NCI-H2196 treated with DMSO at 0.1 percent for 48 hours (cell line): ENCODE data around the gene CNTNAP5.

Experiments used
- DNase-seq: peaks from one replicate; lab custom pipeline; 2025; ENCODE audit not compliant: unreplicated experiment; lab: John Stamatoyannopoulos, UW

Gene CNTNAP5

DNA sequence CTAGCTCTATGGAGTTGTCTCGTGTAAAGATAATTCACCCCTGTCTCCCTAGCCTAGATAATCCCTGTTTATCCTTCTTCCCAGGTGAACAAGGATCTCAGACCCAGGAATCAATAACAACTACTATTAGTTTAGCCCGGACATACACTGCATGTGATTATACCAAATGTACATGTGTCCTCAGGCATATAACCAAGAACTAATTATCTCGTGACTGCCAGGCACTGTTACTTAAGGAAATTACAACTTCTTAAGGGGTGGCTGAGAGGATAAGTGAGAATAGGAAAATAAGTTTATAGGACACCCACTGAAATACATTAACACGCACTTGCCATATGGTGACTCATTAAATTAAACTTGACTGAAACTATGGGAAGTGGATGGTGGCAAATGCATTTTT, 126.6 kb downstream of the CNTNAP5 start:
- DNase-seq, result no peak

DNA sequence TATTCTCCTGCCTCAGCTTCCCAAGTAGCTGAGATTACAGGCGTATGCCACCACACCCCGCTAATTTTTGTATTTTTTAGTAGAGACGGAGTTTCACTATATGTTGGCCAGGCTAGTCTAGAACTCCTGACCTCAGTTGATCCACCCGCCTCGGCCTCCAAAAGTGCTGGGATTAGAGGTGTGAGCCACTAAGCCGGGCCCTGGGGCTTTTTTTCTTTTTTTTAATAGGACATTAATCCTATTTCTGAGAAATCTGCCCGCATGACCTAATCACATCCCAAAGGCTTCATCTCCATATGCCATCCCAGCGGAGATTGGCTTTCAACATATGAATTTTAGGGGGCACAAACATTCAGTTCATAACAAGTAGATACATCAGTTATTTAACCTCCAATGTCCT, 128.6 kb downstream of the CNTNAP5 start:
- DNase-seq, result no peak

DNA sequence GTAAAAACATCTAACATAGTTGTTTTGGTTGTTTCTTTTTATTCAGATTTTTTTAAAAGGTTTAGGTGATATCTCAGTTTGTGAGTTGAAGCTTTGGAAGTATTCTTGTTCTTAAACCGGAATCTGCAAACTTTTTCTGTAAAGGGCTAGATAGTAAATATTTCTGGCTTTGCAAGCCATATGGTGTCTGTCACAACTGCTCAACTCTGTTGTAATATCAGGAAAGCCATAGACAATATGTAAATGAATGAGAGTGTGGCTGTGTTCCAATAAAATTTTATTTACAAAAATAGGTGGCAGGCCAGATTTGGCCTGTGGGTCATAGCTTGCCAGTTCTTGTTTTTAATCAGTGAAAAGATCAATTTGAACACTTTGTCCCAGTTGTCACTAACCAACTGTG, 134.1 kb downstream of the CNTNAP5 start:
- no peak for DNase-seq

DNA sequence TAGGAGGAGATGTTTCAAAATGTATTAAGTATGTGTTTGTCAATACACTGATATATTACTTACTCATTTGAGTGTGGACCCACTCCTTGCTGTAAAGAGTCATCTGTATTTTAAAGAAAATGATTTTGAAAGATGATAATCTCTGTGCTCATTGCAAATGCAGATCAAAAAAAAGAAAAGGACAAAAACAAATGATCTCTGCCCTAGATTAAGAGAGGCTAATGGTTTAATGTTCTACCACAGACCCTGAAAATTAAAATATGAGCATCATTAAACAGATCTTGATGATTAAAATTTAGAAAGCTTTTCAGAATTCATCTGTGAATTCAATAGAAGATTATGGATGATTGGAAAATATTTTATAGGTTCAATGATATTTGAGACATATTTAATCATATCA, 136.5 kb downstream of the CNTNAP5 start:
- no peak for DNase-seq

DNA sequence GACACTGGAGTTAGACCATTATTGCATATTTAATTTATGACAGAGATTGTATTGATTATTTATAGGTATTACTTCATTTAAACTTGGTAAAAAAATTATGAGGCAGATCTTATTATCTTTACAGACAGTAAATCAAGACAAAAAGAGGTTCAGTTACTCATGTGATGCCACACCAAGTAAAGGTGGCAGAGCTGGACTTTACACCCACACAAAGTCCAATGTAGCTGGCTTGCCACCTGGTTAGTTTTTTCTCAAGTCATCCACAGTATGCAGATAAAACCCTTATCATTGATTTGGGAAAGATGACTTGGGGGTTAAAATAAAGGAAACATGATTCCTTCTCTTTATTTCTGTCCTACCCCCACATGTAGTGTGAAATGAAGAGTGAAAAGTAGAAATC, 137.2 kb downstream of the CNTNAP5 start:
- no peak for DNase-seq

DNA sequence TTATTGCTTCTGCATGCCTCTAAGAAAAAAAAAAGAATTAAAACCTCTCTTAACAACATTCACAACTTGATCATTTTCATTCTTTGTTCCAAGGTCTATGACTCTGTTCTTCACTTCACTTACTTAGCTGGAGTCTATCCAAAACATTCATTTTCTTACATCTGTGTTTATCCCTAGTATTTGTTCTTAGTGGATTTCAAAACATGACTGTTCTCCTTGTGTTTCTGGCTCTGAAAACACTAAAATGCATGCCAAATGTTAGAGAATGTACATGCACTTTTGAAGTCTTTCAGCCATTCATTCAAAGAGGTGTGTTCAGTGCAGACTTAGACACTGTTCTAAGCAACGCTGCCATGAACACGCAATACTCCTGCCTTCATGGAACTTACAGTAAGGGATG, 138.8 kb downstream of the CNTNAP5 start:
- no peak for DNase-seq

DNA sequence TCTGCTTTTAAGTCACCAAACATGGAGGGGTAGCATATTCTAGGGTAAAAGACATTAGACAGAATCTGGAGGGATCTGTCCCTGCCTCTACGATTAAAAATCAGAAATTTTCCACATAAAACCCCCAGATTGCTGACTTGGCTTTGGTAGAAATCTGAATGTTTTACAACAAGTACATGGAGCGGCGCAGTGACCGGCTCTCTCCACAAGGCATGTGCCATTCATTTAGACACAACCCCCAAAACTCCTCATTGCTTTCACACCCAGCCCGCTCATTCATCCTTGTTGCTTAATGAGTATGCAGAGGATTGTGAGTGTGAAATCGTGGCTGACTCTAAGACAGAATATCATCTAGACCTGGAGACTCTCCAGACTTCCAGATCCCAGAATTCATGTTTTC, 140.6 kb downstream of the CNTNAP5 start:
- DNase-seq, result no peak

DNA sequence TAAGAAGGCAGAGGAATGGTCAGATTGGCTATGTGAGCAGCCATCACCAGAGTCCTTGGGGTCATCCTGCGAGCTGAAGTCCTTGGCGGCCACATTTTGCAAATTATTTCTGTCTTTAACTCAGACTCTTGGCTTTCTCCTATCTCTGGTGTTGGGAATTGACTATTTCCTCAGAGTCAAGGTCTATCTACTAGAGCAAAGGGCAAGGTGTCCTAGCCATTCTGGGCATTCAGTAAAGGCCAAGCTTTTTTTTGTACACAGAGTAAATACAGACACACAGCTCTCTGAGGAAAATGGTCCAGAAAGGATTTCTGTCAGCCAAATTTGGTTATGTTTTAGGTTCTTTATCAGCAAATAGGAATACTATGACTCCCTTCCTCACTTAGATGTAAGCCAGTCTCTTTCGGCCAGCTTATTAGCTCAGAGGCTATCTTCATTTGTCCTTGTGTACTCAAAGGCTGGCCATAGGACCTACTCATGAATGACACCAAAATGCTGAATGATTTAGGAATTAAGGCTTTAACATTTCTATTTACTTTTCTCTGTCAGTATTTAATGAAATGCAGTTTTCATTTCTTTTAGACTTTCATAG, 146.5 kb downstream of the CNTNAP5 start:
- DNase-seq, result no peak

DNA sequence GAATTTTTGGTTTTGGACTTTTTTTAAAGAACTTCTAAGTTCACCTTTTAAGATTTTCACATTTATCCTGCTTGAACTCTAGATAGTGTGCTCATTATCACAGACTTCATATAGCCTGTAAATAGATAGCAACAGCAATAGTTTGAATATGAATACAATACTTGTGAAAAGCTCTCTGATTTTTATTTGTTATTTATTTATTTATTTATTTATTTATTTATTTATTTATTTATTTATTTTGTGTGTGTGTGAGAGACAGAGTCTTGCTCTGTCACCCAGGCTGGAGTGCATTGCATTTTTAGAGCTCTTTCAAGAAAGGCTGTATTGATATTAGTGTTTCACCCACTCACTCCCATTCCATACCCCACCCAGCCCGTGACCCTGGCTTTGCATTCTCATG, 153.6 kb downstream of the CNTNAP5 start:
- DNase-seq, result no peak

DNA sequence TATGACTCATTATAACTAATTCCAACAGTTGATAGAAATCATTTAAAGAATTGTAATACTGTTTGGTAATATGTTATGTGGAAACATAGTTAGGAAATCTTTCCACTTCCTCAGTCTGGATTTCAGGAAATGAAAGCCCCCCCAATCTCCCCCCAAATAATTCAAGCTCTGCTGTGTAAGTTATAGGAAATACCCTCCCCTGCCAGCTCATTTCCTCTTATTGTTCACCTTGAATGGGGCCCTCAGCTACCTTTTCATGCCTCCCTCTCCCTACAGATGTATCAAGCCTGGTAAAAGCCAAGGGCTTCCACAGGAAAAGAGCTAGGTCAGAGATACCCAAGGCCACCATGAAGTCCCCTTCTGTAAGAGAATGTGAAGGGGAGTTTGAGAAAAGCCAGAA, 155.5 kb downstream of the CNTNAP5 start:
- DNase-seq, result no peak

DNA sequence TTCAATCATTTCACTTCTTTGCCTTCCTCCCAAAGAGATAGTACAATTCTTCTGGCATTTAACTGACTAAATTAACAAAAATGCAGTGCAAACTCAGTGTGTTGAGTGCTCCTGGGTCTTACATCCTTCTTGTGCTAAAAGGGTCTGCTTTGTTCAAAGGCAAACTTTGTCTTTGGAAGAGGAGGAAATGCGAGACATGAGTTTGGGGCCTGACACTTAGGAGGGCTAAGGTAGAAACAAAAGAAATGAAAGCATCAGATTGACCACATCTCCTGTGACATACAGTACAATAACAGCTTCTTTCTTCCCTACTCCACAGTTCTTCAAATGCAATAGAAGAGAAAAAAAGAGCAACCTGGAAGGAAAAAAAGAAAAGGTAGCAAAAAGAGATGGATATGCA, 161.7 kb downstream of the CNTNAP5 start:
- no peak for DNase-seq

DNA sequence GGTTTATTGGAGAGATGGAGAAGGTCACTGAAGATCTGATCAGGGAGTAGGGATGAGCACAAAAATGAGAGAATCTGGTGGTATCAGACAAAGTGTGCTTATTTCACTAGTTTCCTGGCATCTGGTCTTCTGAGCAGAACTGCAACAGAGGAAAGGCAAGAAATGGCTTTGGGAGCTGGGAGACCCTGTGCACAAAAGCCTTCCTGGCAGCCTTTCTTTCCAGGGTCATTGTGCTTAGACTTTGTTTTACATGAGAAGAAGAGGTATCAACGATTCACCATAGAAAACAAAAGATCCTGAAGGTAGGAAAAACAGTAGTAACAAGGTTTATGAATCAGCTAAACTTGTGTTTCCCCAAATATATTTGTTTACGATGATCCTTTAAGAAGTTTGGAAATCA, 162.9 kb downstream of the CNTNAP5 start:
- DNase-seq, result no peak

DNA sequence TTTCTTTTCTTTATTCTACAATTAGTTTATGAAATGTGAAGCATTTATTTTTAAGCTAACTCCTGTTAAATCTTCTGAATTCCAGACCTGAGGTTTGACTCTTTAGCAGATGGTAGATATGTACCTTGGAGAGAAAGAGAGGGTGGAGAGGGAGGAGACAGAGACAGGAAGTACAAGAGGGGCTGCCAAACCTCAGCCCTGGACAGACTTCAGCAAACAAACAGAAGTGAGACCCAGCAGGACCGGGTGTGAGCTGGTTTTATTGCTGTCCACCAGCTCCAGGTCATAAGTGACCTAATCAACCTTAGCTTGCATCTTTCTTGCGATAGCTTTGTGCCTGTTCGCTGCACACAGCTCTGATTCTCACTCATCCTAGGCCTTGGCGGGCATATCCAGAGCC, 168.6 kb downstream of the CNTNAP5 start:
- DNase-seq, result peak; percentile 83

DNA sequence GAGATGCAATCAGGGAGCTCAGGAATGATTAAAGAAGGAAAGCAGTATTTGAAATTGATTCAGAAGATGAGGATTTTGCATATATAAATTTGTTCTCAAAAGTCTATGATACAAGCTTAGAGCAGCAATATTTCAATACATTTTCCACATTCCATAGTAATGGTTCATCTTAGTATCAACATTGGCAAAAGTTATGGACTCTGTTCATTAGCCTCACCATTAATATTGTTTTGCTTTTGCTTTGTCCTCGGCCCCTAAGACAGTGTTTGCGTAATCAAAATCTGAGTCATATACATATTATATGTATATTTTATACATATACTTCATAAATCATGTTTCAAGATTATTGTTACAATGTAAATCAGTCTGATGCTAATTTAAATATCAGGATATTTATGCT, 176.6 kb downstream of the CNTNAP5 start:
- DNase-seq, result no peak

DNA sequence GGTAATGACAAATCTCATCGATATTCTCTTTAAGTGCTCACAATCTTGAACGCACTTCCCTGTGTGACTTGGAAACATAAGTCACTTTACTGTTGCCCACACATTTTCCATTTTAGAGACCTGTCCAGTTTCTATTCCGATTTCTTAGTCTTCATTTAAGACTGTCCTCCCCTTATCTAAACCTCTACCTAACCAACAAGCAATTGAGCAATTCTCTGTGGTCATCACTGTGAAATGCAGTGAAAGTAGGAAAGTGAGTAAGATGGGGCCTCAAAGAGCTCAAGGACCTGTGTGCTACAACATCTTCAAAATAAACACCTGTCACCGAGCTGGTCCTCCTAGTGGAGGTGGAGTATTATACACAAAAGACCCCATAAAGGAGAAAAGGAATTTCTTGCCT, 184.4 kb downstream of the CNTNAP5 start:
- no peak for DNase-seq

DNA sequence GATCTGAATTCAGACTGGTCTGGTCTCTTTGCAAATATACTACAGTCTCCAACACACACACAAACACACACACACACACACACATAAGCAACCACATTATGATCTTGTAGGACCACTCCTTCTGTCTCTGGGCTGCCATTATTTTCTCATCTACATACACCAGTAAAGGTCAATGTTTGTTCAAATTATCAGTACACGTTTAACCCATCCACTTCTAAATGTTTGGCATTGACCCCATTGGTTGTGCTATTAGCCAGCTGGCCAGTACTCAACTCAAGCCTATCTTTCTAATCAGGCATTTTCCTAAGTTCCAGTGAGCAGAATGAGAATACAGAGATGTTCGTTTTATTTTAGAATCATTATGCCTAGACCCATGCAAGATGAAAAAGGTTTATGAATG, 186.4 kb downstream of the CNTNAP5 start:
- peak; percentile 36 for DNase-seq

DNA sequence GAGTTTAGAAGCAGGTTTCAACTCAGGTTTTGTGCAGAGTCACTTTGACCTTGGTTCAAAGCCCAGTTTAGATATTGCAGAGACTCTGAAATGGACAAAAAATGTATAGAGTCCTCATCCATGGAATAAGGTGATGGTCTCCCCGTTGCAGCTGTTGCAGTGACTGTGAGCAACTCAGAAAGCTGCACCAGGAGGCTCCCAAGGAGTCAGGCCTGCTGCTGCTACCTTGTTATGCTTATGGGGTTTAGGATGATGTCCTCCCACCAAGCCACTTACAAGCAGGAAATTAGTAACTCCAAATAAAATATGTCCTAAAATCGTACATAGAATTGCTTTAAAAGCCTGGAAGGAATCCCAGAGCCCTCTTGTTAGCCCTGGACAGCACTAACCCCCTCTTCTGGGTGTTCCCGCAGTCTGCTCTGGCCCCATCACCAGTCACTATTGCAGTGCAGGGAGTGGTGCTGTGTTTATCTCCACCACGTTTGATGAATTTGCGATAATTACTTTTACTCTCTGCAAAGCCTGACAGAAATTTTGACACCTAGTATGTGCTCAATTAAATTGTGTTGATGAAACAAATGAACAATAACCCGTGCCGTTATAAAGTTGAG, 189.0 kb downstream of the CNTNAP5 start:
- no peak for DNase-seq

DNA sequence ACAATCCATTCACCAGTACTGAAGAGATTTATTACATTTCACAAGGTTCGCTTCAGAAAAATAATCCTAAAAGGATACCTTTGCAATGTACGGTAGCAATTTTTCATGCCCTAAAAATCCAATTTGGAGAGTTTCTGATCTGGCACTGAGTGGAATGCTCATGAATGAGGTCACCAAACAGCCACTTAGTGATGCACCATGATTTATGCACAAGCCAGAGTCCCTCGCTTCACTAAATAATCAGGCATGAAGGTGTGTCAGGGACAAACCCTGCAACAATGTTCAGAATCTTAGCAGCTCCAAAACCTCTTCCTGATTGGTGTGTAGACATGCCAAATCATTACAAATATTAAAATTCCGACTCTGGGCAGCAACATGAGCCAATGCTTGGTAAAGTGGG, 221.1 kb downstream of the CNTNAP5 start:
- DNase-seq, result no peak

DNA sequence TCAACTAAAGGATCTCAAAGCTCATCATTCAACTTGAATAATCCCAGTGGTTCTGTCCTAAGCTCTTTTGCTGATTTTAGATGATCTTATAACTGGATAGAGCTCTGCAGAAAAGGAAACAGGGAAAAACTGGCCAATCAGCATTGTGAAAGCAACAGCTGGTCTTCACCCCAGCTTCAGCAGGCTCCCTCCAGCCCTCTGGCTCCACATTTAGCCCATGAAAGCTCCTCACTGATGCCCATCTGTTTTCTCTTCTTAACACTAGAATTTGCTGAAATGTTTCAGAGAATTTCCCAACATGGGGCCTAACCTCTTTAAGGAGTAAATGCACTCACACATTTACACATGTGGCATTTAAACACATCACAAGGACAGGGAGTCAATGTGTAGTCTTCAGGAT, 223.3 kb downstream of the CNTNAP5 start:
- DNase-seq, result no peak

DNA sequence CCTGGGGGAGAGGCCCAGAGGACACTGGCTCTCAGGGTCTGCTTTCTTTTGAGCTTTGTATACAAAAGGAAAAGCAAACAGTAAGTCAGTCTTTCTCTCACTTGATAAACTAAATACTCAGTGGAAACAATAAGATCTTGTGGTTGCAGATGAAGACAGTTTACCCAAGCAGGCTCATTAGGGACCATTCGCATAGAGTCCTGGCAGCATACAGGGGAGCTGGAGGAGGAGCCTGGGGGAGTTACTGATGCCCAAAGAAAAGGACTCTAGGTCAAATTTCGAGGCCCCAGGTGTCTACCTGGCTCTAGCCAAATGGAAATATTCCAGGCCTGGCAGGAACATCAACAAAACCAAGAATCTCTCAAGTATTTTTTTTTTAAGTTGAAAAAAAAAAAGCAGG, 225.3 kb downstream of the CNTNAP5 start:
- peak; percentile 39 for DNase-seq

DNA sequence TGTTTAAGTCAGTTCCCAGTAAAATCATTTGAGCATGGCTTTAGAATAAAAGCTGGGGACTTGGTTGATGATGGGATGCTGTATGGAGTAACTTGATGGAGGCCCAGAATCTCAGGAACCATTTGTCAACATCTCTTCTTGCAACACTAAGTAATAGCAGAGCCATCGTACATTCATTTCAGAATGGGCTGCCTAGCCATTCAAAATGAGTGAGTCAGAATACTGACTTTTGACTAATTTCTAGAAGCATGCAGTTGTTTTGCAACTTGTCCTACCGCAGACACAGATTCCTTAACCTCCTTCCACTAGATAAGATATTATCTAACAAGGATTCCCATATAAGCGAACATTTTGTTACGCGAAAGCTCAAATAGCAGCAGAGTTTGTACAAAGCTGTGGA, 229.5 kb downstream of the CNTNAP5 start:
- no peak for DNase-seq

DNA sequence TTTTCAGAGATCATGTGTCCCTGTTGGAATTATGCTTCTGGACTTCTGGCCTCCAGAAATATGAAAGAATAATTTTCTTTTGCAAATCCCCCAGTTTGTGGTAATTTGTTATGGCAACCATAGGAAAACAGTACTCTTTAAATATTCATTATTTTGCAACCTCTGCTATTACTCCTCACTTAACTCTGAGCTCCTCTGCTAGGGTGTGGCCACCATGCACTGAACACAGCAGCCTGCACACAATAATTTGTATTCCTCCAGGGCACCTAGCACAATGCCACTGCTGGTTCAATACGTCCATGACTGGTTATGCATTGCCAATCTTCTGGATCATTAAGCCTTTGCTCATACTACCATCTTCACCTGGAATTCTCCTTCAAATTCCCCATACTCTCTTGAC, 232.0 kb downstream of the CNTNAP5 start:
- no peak for DNase-seq

DNA sequence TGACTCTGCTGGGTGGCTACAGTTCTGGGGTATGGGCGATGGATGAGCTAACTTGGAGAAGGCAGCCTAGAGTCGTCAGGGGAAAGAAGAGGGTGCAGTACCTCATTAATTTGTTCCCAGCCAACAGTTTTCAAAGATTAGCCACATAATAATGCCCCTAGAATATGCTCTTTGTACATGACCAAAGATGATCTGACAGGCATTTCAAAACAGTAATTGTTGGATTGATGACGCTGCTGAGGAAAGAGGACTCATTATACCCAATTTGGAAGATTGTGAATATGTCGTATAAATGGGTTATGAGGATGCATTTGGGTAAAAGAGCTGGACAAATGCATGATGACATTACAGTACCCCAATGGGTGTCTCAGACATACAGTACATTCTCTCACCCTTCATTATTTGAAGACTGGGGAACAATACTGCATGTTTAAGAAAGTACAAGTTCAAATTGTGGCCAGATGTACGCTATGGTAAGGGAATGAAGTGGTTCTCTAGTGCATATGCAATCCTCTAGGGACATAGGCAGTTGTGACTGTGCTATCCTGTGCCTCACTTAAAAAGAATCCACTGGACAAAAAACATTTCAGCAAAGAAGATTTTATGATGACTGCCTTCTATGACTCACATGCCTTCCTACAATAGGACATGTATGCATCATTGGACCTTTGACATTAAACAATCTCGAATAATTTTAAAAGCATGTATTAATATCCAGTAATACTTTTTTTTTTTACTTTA, 233.2 kb downstream of the CNTNAP5 start:
- DNase-seq, result no peak
